ENCODE measurements around the gene METAP1D. TPM values are rescaled to one million over a fixed set of nuclear protein-coding genes. Genes with fewer than 3 reads are reported as not detected.

METAP1D gene
- total RNA-seq = 6.8 TPM in 2 replicates

GRCh38 chr2:171999604-172000469 is at the start of gene METAP1D:
METAP1D (plus strand) TSS chr2:171999953; CDS start chr2:171999970, 17 bp downstream.

GRCh38 chr2:172085460-172086159 is 85.9 kb downstream of the METAP1D start, which contains the start of gene DLX1:
DLX1 (plus strand) TSS chr2:172085507; CDS start chr2:172085678, 171 bp downstream.

GRCh38 chr2:172102391-172103359 is 102.9 kb downstream of the METAP1D start, which contains the start of gene DLX2:
DLX2 (minus strand) TSS chr2:172102900; CDS start chr2:172102538, 362 bp downstream.

Other genes with a start within 250 kb of the METAP1D start
- 21.2 and 32.7 TPM in 2 replicates for gene SLC25A12, start 105.7 kb upstream of the METAP1D start, total RNA-seq
- 21.2 and 52.7 TPM in 2 replicates for gene HAT1, start 77.5 kb upstream of the METAP1D start, total RNA-seq
- 0.15 and 0.17 TPM in 2 replicates for gene DLX1, start 85.6 kb downstream of the METAP1D start, total RNA-seq
- gene DLX2, start 102.9 kb downstream of the METAP1D start, total RNA-seq = 0.17 and 0.29 TPM in 2 replicates